Measurements from ENCODE around the gene DLG2. TPM values are rescaled to one million over a fixed set of nuclear protein-coding genes. Genes with fewer than 3 reads are reported as not detected.

The DLG2 gene
- total RNA-seq, 1 donor from 2014 or later = 5.9 TPM

DNA sequence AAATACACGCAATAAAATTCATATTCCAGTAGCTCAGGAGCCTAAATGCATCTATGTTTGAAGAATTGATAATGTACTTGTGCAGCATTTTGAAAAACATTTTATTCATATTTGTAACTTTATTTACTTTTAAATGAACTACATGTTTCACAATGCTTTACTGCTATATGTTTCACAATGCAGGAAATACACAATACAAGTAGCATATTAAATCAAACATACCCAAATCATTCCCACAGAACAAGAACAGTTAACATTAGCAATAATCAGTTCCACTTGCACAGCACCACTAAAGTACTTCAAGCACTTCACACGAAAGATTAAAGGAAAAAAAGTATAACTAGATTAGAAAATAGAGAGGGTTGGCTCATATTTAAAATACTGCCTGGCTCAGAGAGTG, 1997.4 kb downstream of the DLG2 start:
- Mint-ChIP-seq H3K27me3 (no peaks in the 10 kb centered on the region), H3K27ac (no peak overlapping the region)

DNA sequence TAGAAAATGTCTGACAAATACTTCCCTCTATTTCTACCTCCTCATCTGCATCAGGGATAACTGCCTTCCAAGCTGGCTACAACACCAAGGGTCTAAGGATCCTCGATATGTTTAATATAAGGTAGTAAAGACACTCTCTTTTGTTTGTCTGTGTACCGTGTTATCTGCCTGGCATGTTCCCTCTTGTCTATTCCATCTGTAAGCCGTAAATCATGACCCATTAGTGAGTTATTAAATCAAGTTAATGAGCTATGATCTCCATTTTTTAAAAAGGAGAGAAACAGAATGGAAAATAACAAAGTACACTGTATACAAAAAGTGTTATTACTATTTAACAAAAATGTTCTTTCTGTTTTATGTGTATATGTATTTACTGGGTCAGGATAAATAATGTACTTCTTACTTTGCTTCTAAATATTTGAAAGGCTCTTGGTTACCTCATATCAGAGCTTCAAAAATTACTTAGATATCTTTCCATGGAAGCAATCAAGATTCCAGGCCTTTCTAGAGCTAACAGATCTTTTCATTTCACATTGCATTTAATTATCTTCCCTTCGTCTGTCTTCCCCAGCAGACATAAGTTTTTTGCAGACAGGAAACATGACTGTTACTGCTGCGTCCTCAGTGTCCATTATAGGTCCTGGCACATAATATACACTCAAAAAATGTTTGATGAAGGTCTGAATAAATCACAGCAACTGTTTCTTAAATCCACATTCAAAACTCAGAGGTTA, 1998.4 kb downstream of the DLG2 start:
- no peak for DNase-seq (ENCODE audit: extremely low spot score, unreplicated experiment)
- no peaks in the 10 kb centered on the region for H3K27me3 Mint-ChIP-seq
- H3K9me3 Mint-ChIP-seq = no peaks in the 10 kb centered on the region
- peaks cover 22% of the 10 kb centered on the region for H3K4me1 Mint-ChIP-seq (ENCODE audit: unreplicated experiment)
- no peak for TF ChIP-seq CTCF (conservative IDR thresholded peaks at IDR 0.05)
- no peak overlapping the region for H3K4me3 Mint-ChIP-seq
- H3K36me3 Mint-ChIP-seq = no peaks in the 10 kb centered on the region
- no peak overlapping the region for H3K27ac Mint-ChIP-seq

More for the DNA sequence above, 1997.4 kb downstream of the DLG2 start:
- H3K4me3 Mint-ChIP-seq = no peak overlapping the region
- H3K9me3 Mint-ChIP-seq = no peaks in the 10 kb centered on the region
- H3K4me1 Mint-ChIP-seq (ENCODE audit: unreplicated experiment) = peaks cover 22% of the 10 kb centered on the region
- H3K36me3 Mint-ChIP-seq = no peaks in the 10 kb centered on the region
- TF ChIP-seq CTCF (conservative IDR thresholded peaks at IDR 0.05) = no peak
- DNase-seq (ENCODE audit: extremely low spot score, unreplicated experiment) = no peak

GRCh38 chr11:83625336-83625735, 2001.8 kb downstream of the DLG2 start:
- no peak for TF ChIP-seq CTCF (conservative IDR thresholded peaks at IDR 0.05)
- no peaks in the 10 kb centered on the region for H3K27me3 Mint-ChIP-seq
- no peak overlapping the region for H3K27ac Mint-ChIP-seq
- H3K4me3 Mint-ChIP-seq = no peak overlapping the region
- H3K4me1 Mint-ChIP-seq (ENCODE audit: unreplicated experiment) = peaks cover 19% of the 10 kb centered on the region
- H3K9me3 Mint-ChIP-seq = no peaks in the 10 kb centered on the region
- no peaks in the 10 kb centered on the region for H3K36me3 Mint-ChIP-seq
- DNase-seq (ENCODE audit: extremely low spot score, unreplicated experiment) = no peak

GRCh38 chr11:83617671-83618070, 2009.5 kb downstream of the DLG2 start:
- Mint-ChIP-seq H3K4me1 (ENCODE audit: unreplicated experiment) (peaks cover 5% of the 10 kb centered on the region), H3K36me3 (no peaks in the 10 kb centered on the region), H3K4me3 (no peak overlapping the region), H3K27ac (no peak overlapping the region), H3K27me3 (no peaks in the 10 kb centered on the region), H3K9me3 (no peaks in the 10 kb centered on the region)
- DNase-seq (ENCODE audit: extremely low spot score, unreplicated experiment) = no peak
- no peak for TF ChIP-seq CTCF (conservative IDR thresholded peaks at IDR 0.05)

DNA sequence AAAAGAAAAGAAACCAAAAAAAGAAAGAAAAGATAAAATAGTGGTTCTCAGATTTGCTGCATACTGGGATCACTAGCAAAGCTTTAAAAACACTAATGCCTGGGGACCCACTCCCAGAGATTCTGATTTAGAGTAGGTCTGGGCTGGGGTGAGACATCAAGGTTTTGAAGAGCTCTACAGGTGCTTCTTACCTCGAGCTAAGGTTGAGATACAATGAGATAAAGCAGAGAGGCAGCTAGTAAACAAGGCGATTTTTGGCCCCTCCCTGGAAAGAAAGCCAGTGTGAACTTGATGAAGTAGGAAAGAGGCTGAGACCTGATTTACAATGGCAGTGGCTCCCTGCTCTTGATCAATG, 2013.4 kb downstream of the DLG2 start:
- no peak overlapping the region for H3K4me3 Mint-ChIP-seq
- no peaks in the 10 kb centered on the region for H3K27me3 Mint-ChIP-seq
- H3K4me1 Mint-ChIP-seq (ENCODE audit: unreplicated experiment) = peaks cover 16% of the 10 kb centered on the region
- no peak for DNase-seq (ENCODE audit: extremely low spot score, unreplicated experiment)
- no peaks in the 10 kb centered on the region for H3K36me3 Mint-ChIP-seq
- no peak overlapping the region for H3K27ac Mint-ChIP-seq
- no peaks in the 10 kb centered on the region for H3K9me3 Mint-ChIP-seq
- no peak for TF ChIP-seq CTCF (conservative IDR thresholded peaks at IDR 0.05)
